Neural progenitor cell (in vitro differentiated cells): ENCODE results near the gene UTS2B.

ENCODE experiments used
- EZH2 ChIP-seq: fragments of 200-600 bp; sonication (generic); IDR thresholded peaks from 2 replicates; pipeline ENCODE4 v1.6.1; 2017; ENCODE audit warnings: antibody characterized with exemption, mild to moderate bottlenecking, moderate library complexity
- EZH2phosphoT487 ChIP-seq: fragments of 200-600 bp; sonication (generic); IDR thresholded peaks from 2 replicates; pipeline ENCODE4 v1.6.1; 2017; ENCODE audit warnings: antibody characterized with exemption
- TF ChIP-seq, protein P1 (sequence below): fragments of 200-600 bp; sonication (generic); IDR thresholded peaks from 2 replicates; pipeline ENCODE4 v1.5.1; 2017; ENCODE audit warnings: antibody characterized with exemption, mild to moderate bottlenecking

DNA sequence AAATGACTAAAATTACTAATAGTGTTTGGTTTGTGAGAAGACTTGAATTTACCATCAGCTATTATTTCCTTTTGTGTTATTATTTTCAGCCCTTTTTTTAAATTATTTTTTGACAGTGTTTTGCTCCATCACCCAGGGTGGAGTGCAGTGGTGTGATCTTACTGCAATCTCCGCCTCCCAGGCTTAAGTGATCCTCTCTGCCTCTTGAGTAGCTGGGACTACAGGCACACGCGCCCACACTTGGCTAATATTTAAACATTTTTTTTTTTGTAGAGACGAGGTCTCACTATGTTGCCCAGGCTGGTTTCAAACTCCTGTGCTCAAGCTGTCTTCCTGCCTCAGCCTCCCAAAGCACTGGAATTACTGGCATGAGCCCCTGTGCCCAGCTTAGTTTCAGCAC, 31.7 kb upstream of the UTS2B start:
- TF ChIP-seq, protein P1, sequence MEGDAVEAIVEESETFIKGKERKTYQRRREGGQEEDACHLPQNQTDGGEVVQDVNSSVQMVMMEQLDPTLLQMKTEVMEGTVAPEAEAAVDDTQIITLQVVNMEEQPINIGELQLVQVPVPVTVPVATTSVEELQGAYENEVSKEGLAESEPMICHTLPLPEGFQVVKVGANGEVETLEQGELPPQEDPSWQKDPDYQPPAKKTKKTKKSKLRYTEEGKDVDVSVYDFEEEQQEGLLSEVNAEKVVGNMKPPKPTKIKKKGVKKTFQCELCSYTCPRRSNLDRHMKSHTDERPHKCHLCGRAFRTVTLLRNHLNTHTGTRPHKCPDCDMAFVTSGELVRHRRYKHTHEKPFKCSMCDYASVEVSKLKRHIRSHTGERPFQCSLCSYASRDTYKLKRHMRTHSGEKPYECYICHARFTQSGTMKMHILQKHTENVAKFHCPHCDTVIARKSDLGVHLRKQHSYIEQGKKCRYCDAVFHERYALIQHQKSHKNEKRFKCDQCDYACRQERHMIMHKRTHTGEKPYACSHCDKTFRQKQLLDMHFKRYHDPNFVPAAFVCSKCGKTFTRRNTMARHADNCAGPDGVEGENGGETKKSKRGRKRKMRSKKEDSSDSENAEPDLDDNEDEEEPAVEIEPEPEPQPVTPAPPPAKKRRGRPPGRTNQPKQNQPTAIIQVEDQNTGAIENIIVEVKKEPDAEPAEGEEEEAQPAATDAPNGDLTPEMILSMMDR: no peak
- TF ChIP-seq EZH2phosphoT487 (no peak), EZH2 (no peak)
